Activated T-helper 2 cell treated with anti-CD3 and anti-CD28 coated beads, Interferon-gamma antibody, Interleukin-2, Interleukin-4, amounts not matched to agents 10 μg/mL and 5 μg/mL and 100 μg/mL, durations not matched to agents 14 hours and 24 hours and 36 hours (primary cell): ENCODE results near the gene ARSJ. TPM values are rescaled to one million over a fixed set of nuclear protein-coding genes. Genes with fewer than 3 reads are reported as not detected.
"Not testable (repeated sequence)": the region's sequence is repeated elsewhere in the genome, so short reads cannot be mapped to it uniquely, and the experiment has no call there.

Source experiments
- DNase-seq: peaks from one replicate; pipeline ENCODE4 v3.0.0; 2021; ENCODE audit warnings: low spot score
- H3K27ac Mint-ChIP-seq: one replicate; pipeline ENCODE4 v1.8.0; 2021; ENCODE audit warnings: mixed read lengths
- H3K27me3 Mint-ChIP-seq: one replicate; pipeline ENCODE4 v1.8.0; 2021; ENCODE audit warnings: low read depth, mixed read lengths
- H3K36me3 Mint-ChIP-seq: one replicate; pipeline ENCODE4 v1.8.0; 2021; ENCODE audit warnings: low read depth, mixed read lengths
- H3K4me1 Mint-ChIP-seq: one replicate; pipeline ENCODE4 v1.8.0; 2021; ENCODE audit warnings: low read depth, mixed read lengths
- H3K4me3 Mint-ChIP-seq: one replicate; pipeline ENCODE4 v1.8.0; 2021; ENCODE audit warnings: low read depth, mild to moderate bottlenecking, moderate library complexity, mixed read lengths
- H3K9me3 Mint-ChIP-seq: one replicate; pipeline ENCODE4 v1.8.0; 2021; ENCODE audit warnings: mixed read lengths
- intact Hi-C: fragments of 100-400 bp; cut with micrococcal nuclease; formaldehyde crosslinking; loops from one replicate; pipeline ENCODE4 v1.15.1; 2023
- total RNA-seq: library from RNA; stranded (reverse); gene quantifications from 2 replicates; pipeline ENCODE4 v1.2.3, GENCODE V29; 2022

Gene ARSJ
- total RNA-seq, 1 donor from 2014 or later, result not detected

GRCh38 chr4:113943863-113944262 lies 35.6 kb downstream of the ARSJ start:
- H3K27ac Mint-ChIP-seq, result no peak overlapping the region
- DNase-seq, result no peak
- intact Hi-C loops, result no loop called here
- H3K4me1 Mint-ChIP-seq, result peaks cover 10% of the 10 kb centered on the region
- no peak overlapping the region for H3K4me3 Mint-ChIP-seq
- no peaks in the 10 kb centered on the region for H3K9me3 Mint-ChIP-seq
- no peaks in the 10 kb centered on the region for H3K36me3 Mint-ChIP-seq
- peaks cover 4% of the 10 kb centered on the region for H3K27me3 Mint-ChIP-seq

GRCh38 chr4:113943085-113943484 lies 36.4 kb downstream of the ARSJ start:
- peaks cover 10% of the 10 kb centered on the region for H3K4me1 Mint-ChIP-seq
- H3K36me3 Mint-ChIP-seq, result no peaks in the 10 kb centered on the region
- intact Hi-C loops, result no loop called here
- H3K4me3 Mint-ChIP-seq, result no peak overlapping the region
- no peak for DNase-seq
- H3K9me3 Mint-ChIP-seq, result no peaks in the 10 kb centered on the region
- H3K27me3 Mint-ChIP-seq, result peaks cover 4% of the 10 kb centered on the region
- H3K27ac Mint-ChIP-seq, result no peak overlapping the region

GRCh38 chr4:113941836-113942235 lies 37.6 kb downstream of the ARSJ start:
- DNase-seq, result no peak
- Mint-ChIP-seq H3K27ac (no peak overlapping the region), H3K4me1 (peaks cover 10% of the 10 kb centered on the region), H3K27me3 (peaks cover 4% of the 10 kb centered on the region), H3K4me3 (no peak overlapping the region), H3K9me3 (no peaks in the 10 kb centered on the region), H3K36me3 (no peaks in the 10 kb centered on the region)
- intact Hi-C loops, result no loop called here

GRCh38 chr4:113940103-113940502 lies 39.3 kb downstream of the ARSJ start:
- H3K27me3 Mint-ChIP-seq, H3K36me3 Mint-ChIP-seq, H3K4me3 Mint-ChIP-seq, intact Hi-C loops, H3K27ac Mint-ChIP-seq, H3K4me1 Mint-ChIP-seq, DNase-seq, H3K9me3 Mint-ChIP-seq: not testable (repeated sequence)

GRCh38 chr4:113935190-113935589 lies 44.3 kb downstream of the ARSJ start:
- no peak for DNase-seq
- no peaks in the 10 kb centered on the region for H3K36me3 Mint-ChIP-seq
- H3K9me3 Mint-ChIP-seq, result no peaks in the 10 kb centered on the region
- no peak overlapping the region for H3K4me3 Mint-ChIP-seq
- H3K27me3 Mint-ChIP-seq, result peaks cover 16% of the 10 kb centered on the region
- intact Hi-C loops, result no loop called here
- H3K4me1 Mint-ChIP-seq, result no peaks in the 10 kb centered on the region
- H3K27ac Mint-ChIP-seq, result no peak overlapping the region

GRCh38 chr4:113924706-113925105 lies 54.7 kb downstream of the ARSJ start:
- H3K4me3 Mint-ChIP-seq, H3K36me3 Mint-ChIP-seq, intact Hi-C loops, H3K27ac Mint-ChIP-seq, H3K9me3 Mint-ChIP-seq, H3K27me3 Mint-ChIP-seq, H3K4me1 Mint-ChIP-seq, DNase-seq: not testable (repeated sequence)

- Mint-ChIP-seq H3K27me3 (no peaks in the 10 kb centered on the region), H3K36me3 (no peaks in the 10 kb centered on the region), H3K9me3 (no peaks in the 10 kb centered on the region), H3K27ac (no peak overlapping the region), H3K4me3 (no peak overlapping the region), H3K4me1 (peaks cover 8% of the 10 kb centered on the region)
- DNase-seq, result no peak
- intact Hi-C loops, result no loop called here
Observed at GRCh38 chr4:113921089-113921794, 58.2 kb downstream of the ARSJ start.

- Mint-ChIP-seq H3K4me1 (peaks cover 8% of the 10 kb centered on the region), H3K9me3 (no peaks in the 10 kb centered on the region), H3K4me3 (no peak overlapping the region), H3K27me3 (no peaks in the 10 kb centered on the region), H3K27ac (no peak overlapping the region), H3K36me3 (no peaks in the 10 kb centered on the region)
- no peak for DNase-seq
- intact Hi-C loops, result no loop called here
Observed at GRCh38 chr4:113919611-113920010, 59.8 kb downstream of the ARSJ start.

GRCh38 chr4:113919145-113919544 lies 60.3 kb downstream of the ARSJ start:
- no peak for DNase-seq
- Mint-ChIP-seq H3K36me3 (no peaks in the 10 kb centered on the region), H3K27me3 (no peaks in the 10 kb centered on the region), H3K27ac (no peak overlapping the region), H3K4me3 (no peak overlapping the region), H3K9me3 (no peaks in the 10 kb centered on the region), H3K4me1 (peaks cover 8% of the 10 kb centered on the region)
- intact Hi-C loops, result no loop called here

GRCh38 chr4:113908829-113909228 lies 70.6 kb downstream of the ARSJ start:
- Mint-ChIP-seq H3K27me3 (no peaks in the 10 kb centered on the region), H3K36me3 (no peaks in the 10 kb centered on the region), H3K4me1 (peaks cover 7% of the 10 kb centered on the region), H3K27ac (no peak overlapping the region), H3K9me3 (peaks cover 10% of the 10 kb centered on the region), H3K4me3 (no peak overlapping the region)
- no peak for DNase-seq
- intact Hi-C loops, result no loop called here

GRCh38 chr4:113907559-113907958 lies 71.9 kb downstream of the ARSJ start:
- intact Hi-C loops, result no loop called here
- Mint-ChIP-seq H3K36me3 (no peaks in the 10 kb centered on the region), H3K27me3 (no peaks in the 10 kb centered on the region), H3K9me3 (peaks cover 10% of the 10 kb centered on the region), H3K4me1 (peaks cover 19% of the 10 kb centered on the region), H3K4me3 (no peak overlapping the region), H3K27ac (no peak overlapping the region)
- DNase-seq, result no peak

GRCh38 chr4:113905301-113905700 lies 74.1 kb downstream of the ARSJ start:
- intact Hi-C loops, result no loop called here

GRCh38 chr4:113904877-113905276 lies 74.6 kb downstream of the ARSJ start:
- H3K4me1 Mint-ChIP-seq, result peaks cover 36% of the 10 kb centered on the region
- intact Hi-C loops, result loop anchor here (5.0 kb wide), 2 partner anchors 358 to 513 kb away; no protein-coding TSS in a partner anchor

More at GRCh38 chr4:113905301-113905700, 74.1 kb downstream of the ARSJ start:
- H3K4me1 Mint-ChIP-seq, result peaks cover 33% of the 10 kb centered on the region
- H3K27ac Mint-ChIP-seq, result no peak overlapping the region
- H3K36me3 Mint-ChIP-seq, result no peaks in the 10 kb centered on the region
- H3K9me3 Mint-ChIP-seq, result peaks cover 10% of the 10 kb centered on the region
- DNase-seq, result no peak
- no peaks in the 10 kb centered on the region for H3K27me3 Mint-ChIP-seq
- H3K4me3 Mint-ChIP-seq, result no peak overlapping the region

More at GRCh38 chr4:113904877-113905276, 74.6 kb downstream of the ARSJ start:
- Mint-ChIP-seq H3K27me3 (no peaks in the 10 kb centered on the region), H3K36me3 (no peaks in the 10 kb centered on the region), H3K4me3 (no peak overlapping the region), H3K27ac (no peak overlapping the region), H3K9me3 (peaks cover 10% of the 10 kb centered on the region)
- no peak for DNase-seq
